ENCODE results near the gene ATP2A2.

The ATP2A2 gene

GRCh38 chr12:110262442-110263388 lies 18.3 kb upstream of the ATP2A2 start:
- DNase-seq: no peak

- DNase-seq: no peak
Measured at GRCh38 chr12:110266381-110266960, 14.6 kb upstream of the ATP2A2 start.

- DNase-seq: no peak
Measured at GRCh38 chr12:110266980-110267620, 13.9 kb upstream of the ATP2A2 start.

- no peak for DNase-seq
Measured at GRCh38 chr12:110269622-110270124, 11.4 kb upstream of the ATP2A2 start.

- no peak for DNase-seq
Measured at GRCh38 chr12:110270125-110270962, 10.7 kb upstream of the ATP2A2 start.

GRCh38 chr12:110271015-110271414 lies 10.0 kb upstream of the ATP2A2 start:
- no peak for DNase-seq

- DNase-seq: no peak
Measured at GRCh38 chr12:110277530-110278254, 3.4 kb upstream of the ATP2A2 start.

- no peak for DNase-seq
Measured at GRCh38 chr12:110278255-110278536, 2.9 kb upstream of the ATP2A2 start.

- no peak for DNase-seq
Measured at GRCh38 chr12:110279566-110280375, 1.3 kb upstream of the ATP2A2 start.

GRCh38 chr12:110280392-110280778 lies 662 bp upstream of the ATP2A2 start:
- peak; percentile 48 to 67 for DNase-seq

- DNase-seq: peak; percentile 28 to 33
Measured at GRCh38 chr12:110281549-110282299, 677 bp downstream of the ATP2A2 start.

GRCh38 chr12:110282300-110282860 lies 1.3 kb downstream of the ATP2A2 start:
- no peak for DNase-seq

GRCh38 chr12:110282956-110283817 lies 2.1 kb downstream of the ATP2A2 start:
- DNase-seq: peak in 1 of 2 donors; percentile 36

- DNase-seq: no peak
Measured at GRCh38 chr12:110284597-110284996, 3.5 kb downstream of the ATP2A2 start.

GRCh38 chr12:110286623-110287022 lies 5.6 kb downstream of the ATP2A2 start:
- peak in 1 of 2 donors; percentile 19 for DNase-seq

- no peak for DNase-seq
Measured at GRCh38 chr12:110287986-110288385, 6.9 kb downstream of the ATP2A2 start.

GRCh38 chr12:110289044-110289710 lies 8.1 kb downstream of the ATP2A2 start:
- DNase-seq: no peak

- DNase-seq: no peak
Measured at GRCh38 chr12:110289711-110290078, 8.6 kb downstream of the ATP2A2 start.
